MCF 10A (cell line): ENCODE data around the gene GALK1. TPM values are rescaled to one million over a fixed set of nuclear protein-coding genes. Genes with fewer than 3 reads are reported as not detected.

ENCODE experiments used
- BruUV-seq: library from RNA; stranded (reverse); fragments of 400-500 nt; replicated peaks from 2 replicates; lab custom pipeline; 2021; lab: Mats Ljungman, UMichigan
- CTCF ChIA-PET: fragments of 300-600 bp; sonication (Branson Sonifier 250); formaldehyde crosslinking; extraction: SDS; loops from one replicate; lab custom pipeline; 2021; ENCODE audit warnings: antibody characterized with exemption, inconsistent platforms; lab: Yijun Ruan, JAX
- POLR2A ChIA-PET: fragments of 300-600, 350-650 bp; sonication (Branson Sonifier 250); formaldehyde crosslinking; extraction: SDS; loops from one replicate; lab custom pipeline; 2020; ENCODE audit warnings: antibody characterized with exemption, inconsistent platforms; lab: Yijun Ruan, JAX
- DNase-seq: peaks from one replicate; pipeline ENCODE4 v3.0.0-alpha.2; 2018; ENCODE audit not compliant: unreplicated experiment
- H3K27ac Mint-ChIP-seq: one replicate; pipeline ENCODE4 v1.8.0; 2022; ENCODE audit warnings: mild to moderate bottlenecking, low read depth, mixed read lengths; ENCODE audit not compliant: unreplicated experiment
- H3K27me3 Mint-ChIP-seq: one replicate; pipeline ENCODE4 v1.8.0; 2022; ENCODE audit warnings: mixed read lengths; ENCODE audit not compliant: insufficient read depth, unreplicated experiment
- H3K36me3 Mint-ChIP-seq: one replicate; pipeline ENCODE4 v1.8.0; 2022; ENCODE audit warnings: mild to moderate bottlenecking, moderate library complexity, mixed read lengths; ENCODE audit not compliant: insufficient read depth, unreplicated experiment
- H3K4me1 Mint-ChIP-seq: one replicate; pipeline ENCODE4 v1.8.0; 2022; ENCODE audit warnings: mixed read lengths; ENCODE audit not compliant: insufficient read depth, unreplicated experiment
- H3K4me3 Mint-ChIP-seq: one replicate; pipeline ENCODE4 v1.8.0; 2022; ENCODE audit warnings: mild to moderate bottlenecking, moderate library complexity, mixed read lengths; ENCODE audit not compliant: unreplicated experiment
- H3K9me3 Mint-ChIP-seq: one replicate; pipeline ENCODE4 v1.8.0; 2022; ENCODE audit warnings: mixed read lengths; ENCODE audit not compliant: unreplicated experiment
- intact Hi-C: fragments of 100-400 bp; cut with micrococcal nuclease; formaldehyde crosslinking; loops from 2 replicates; pipeline ENCODE4 v1.14.1; 2022
- total RNA-seq: library from RNA; stranded (reverse); gene quantifications from 2 replicates; pipeline ENCODE4 v1.2.3, GENCODE V29; 2022
- TF ChIP-seq, protein P1 (sequence below): fragments of 200-600 bp; IDR thresholded peaks from one replicate; pipeline ENCODE4 v1.8.0; 2022; ENCODE audit warnings: antibody characterized with exemption, mild to moderate bottlenecking; ENCODE audit not compliant: unreplicated experiment

Gene GALK1
- total RNA-seq, 1 experiment from 2014 or later = 8.7 TPM

DNA sequence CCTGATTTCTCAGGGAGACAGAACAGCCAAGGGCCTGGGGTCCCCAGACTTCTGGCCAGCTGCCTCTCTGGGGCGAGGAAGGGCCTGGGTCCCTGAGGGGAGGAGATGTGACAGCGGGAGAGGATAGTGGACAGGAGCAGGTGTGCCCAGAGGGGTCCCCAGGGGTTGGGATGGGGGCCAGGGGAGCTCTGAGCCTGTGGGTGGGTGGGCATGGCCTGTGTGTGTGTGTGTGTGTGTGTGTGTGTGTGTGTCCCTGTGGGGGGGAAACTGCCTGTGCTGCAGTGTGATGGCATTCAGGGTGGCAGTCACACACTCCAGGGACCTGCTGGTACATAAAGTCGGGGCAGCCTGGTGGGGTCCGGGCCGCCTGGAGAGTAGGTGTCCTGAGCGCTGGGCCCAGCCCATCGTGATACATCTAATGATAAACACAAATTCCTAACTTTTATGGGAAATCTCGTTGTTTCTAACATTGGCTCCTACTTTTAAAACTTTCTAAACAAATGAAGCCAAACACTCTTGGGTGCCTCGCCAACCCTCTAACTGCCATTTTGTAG, 42.4 kb downstream of the GALK1 start:
- intact Hi-C loops = loop anchor here (1.0 kb wide), 3 partner anchors 15 to 47 kb away; no protein-coding TSS in a partner anchor

DNA sequence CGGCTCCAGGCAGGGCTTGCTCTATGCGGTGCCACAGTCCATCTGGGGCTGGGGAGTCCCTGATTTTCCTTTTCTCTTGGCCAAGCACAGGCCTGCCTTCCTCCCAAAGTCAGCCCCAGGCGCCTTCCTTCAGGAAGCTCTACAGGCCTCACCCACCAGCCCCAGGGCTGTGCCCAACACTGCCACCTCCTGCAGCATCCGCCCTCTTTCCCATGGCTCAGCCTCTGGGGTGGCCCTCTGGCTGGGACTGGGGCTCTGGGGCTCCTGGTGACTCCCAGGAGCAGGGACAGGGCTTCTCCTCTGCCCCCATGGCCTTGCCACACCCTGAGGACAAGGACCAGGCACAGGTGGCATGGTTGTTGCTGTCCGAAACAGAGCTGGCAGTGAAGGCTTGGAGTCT, 42.9 kb downstream of the GALK1 start:
- H3K27me3 Mint-ChIP-seq = no peaks in the 10 kb centered on the region
- H3K36me3 Mint-ChIP-seq = peaks cover 54% of the 10 kb centered on the region
- peaks cover 6% of the 10 kb centered on the region for H3K4me1 Mint-ChIP-seq
- H3K27ac Mint-ChIP-seq = peak overlapping the region; percentile 78
- TF ChIP-seq, protein P1, sequence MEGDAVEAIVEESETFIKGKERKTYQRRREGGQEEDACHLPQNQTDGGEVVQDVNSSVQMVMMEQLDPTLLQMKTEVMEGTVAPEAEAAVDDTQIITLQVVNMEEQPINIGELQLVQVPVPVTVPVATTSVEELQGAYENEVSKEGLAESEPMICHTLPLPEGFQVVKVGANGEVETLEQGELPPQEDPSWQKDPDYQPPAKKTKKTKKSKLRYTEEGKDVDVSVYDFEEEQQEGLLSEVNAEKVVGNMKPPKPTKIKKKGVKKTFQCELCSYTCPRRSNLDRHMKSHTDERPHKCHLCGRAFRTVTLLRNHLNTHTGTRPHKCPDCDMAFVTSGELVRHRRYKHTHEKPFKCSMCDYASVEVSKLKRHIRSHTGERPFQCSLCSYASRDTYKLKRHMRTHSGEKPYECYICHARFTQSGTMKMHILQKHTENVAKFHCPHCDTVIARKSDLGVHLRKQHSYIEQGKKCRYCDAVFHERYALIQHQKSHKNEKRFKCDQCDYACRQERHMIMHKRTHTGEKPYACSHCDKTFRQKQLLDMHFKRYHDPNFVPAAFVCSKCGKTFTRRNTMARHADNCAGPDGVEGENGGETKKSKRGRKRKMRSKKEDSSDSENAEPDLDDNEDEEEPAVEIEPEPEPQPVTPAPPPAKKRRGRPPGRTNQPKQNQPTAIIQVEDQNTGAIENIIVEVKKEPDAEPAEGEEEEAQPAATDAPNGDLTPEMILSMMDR = no peak
- BruUV-seq = no TSS peak
- ChIA-PET CTCF (interaction anchor here (0.6 to 5.2 kb wide), 13 partner anchors 15 to 90 kb away, joined by 3 to 59 read pairs (median 3); partner anchors contain the start of gene SMIM5), POLR2A (interaction anchor here (0.6 to 28.4 kb wide), 13 partner anchors 10 to 155 kb away, joined by 3 to 748 read pairs (median 16); partner anchors contain the start of genes RECQL5, SAP30BP, UNK and WBP2)
- no peaks in the 10 kb centered on the region for H3K9me3 Mint-ChIP-seq
- H3K4me3 Mint-ChIP-seq = peak overlapping the region; percentile 87
- DNase-seq = peak; percentile 32
- intact Hi-C loops = no loop called here

More for the DNA sequence above, 42.4 kb downstream of the GALK1 start:
- no peak for DNase-seq
- Mint-ChIP-seq H3K4me3 (peak overlapping the region; percentile 87), H3K4me1 (peaks cover 6% of the 10 kb centered on the region), H3K27ac (peak overlapping the region; percentile 78), H3K27me3 (no peaks in the 10 kb centered on the region), H3K9me3 (no peaks in the 10 kb centered on the region), H3K36me3 (peaks cover 59% of the 10 kb centered on the region)
- POLR2A ChIA-PET = interaction anchor here (0.6 to 28.4 kb wide), 13 partner anchors 9 to 155 kb away, joined by 3 to 748 read pairs (median 15); partner anchors contain the start of genes RECQL5, SAP30BP, UNK and WBP2
- TSS peak; percentile 81 for BruUV-seq
- CTCF ChIA-PET = interaction anchor here (0.5 to 5.2 kb wide), 13 partner anchors 16 to 263 kb away, joined by 3 to 59 read pairs (median 3); partner anchors contain the start of gene SMIM5
- TF ChIP-seq, protein P1 = no peak

- ChIA-PET CTCF (interaction anchor here (0.7 to 5.2 kb wide), 11 partner anchors 18 to 89 kb away, joined by 3 to 59 read pairs (median 3); partner anchors contain the start of gene SMIM5), POLR2A (interaction anchor here (1.1 to 28.4 kb wide), 12 partner anchors 11 to 156 kb away, joined by 3 to 748 read pairs (median 17); partner anchors contain the start of genes RECQL5, SAP30BP, SMIM5 and UNK)
- Mint-ChIP-seq H3K27ac (peak overlapping the region; percentile 78), H3K4me3 (peak overlapping the region; percentile 87), H3K36me3 (peaks cover 49% of the 10 kb centered on the region), H3K9me3 (no peaks in the 10 kb centered on the region), H3K4me1 (peaks cover 6% of the 10 kb centered on the region), H3K27me3 (no peaks in the 10 kb centered on the region)
- TSS peak; percentile 59 for BruUV-seq
- TF ChIP-seq, protein P1 = no peak
- intact Hi-C loops = no loop called here
- DNase-seq = no peak
Observed at GRCh38 chr17:75721463-75722011, 43.5 kb downstream of the GALK1 start.
